Colonic mucosa (tissue), 4 donors: ENCODE results near the gene SPIRE1. TPM values are rescaled to one million over a fixed set of nuclear protein-coding genes. Genes with fewer than 3 reads are reported as not detected.

ENCODE experiments used
- DNase-seq: peaks from one replicate; pipeline ENCODE4 v3.0.0-alpha.2; 2020
- H3K27ac ChIP-seq: fragments of 200-600 bp; one replicate; pipeline ENCODE4 v1.8.0; 2021
- H3K27me3 ChIP-seq: fragments of 200-600 bp; one replicate; pipeline ENCODE4 v1.8.0; 2021
- H3K36me3 ChIP-seq: fragments of 200-600 bp; one replicate; pipeline ENCODE4 v1.8.0; 2021
- H3K4me1 ChIP-seq: fragments of 200-600 bp; one replicate; pipeline ENCODE4 v1.8.0; 2021; ENCODE audit warnings: mild to moderate bottlenecking
- H3K4me3 ChIP-seq: fragments of 200-600 bp; one replicate; pipeline ENCODE4 v1.8.0; 2021
- H3K9ac ChIP-seq, 2 donors: one replicate each; pipeline ENCODE4 v1.7.0; 2013; ENCODE audit warnings: control low read depth in 2 of 2, low read depth in 2 of 2, low read length in 2 of 2
- H3K9me3 ChIP-seq: fragments of 200-600 bp; one replicate; pipeline ENCODE4 v1.8.0; 2021
- CTCF ChIP-seq: fragments of 200-600 bp; IDR thresholded peaks from one replicate; pipeline ENCODE4 v1.8.0; 2022; ENCODE audit warnings: antibody characterized with exemption, mild to moderate bottlenecking
- intact Hi-C: fragments of 100-400 bp; cut with DNase I; formaldehyde crosslinking; loops from one replicate; pipeline ENCODE4 v1.14.1; 2022
- total RNA-seq, 2 donors: library from RNA; stranded (reverse); fragmentation: NEBNext Ultra II Directional in 1 of 2; extraction: Animal tissue kit (Norgen Biotek cat#: 25700) in 1 of 2; gene quantifications; one replicate each; pipeline ENCODE4 v1.2.1, GENCODE V29; 2021
- donor health status: healthy.
- donor health status: DM: no; HTN: no; CAD: no.
- donor health status: DM: no; HTN: no; CAD: no.

SPIRE1 gene
- total RNA-seq, 2 donors from 2014 or later = 2.7 to 9.0 TPM

GRCh38 chr18:12585218-12585617 is 72.7 kb downstream of the SPIRE1 start:
- no peak for TF ChIP-seq CTCF
- H3K27ac ChIP-seq = no peak overlapping the region
- no peak overlapping the region for H3K9ac ChIP-seq
- intact Hi-C loops = no loop called here
- H3K4me3 ChIP-seq = no peak overlapping the region
- no peaks in the 10 kb centered on the region for H3K9me3 ChIP-seq
- DNase-seq = no peak
- no peaks in the 10 kb centered on the region for H3K4me1 ChIP-seq
- H3K36me3 ChIP-seq = no peaks in the 10 kb centered on the region
- no peaks in the 10 kb centered on the region for H3K27me3 ChIP-seq

- DNase-seq = no peak
- TF ChIP-seq CTCF = no peak
- Histone ChIP-seq H3K27ac (no peak overlapping the region), H3K4me3 (no peak overlapping the region), H3K36me3 (no peaks in the 10 kb centered on the region), H3K9ac (no peak overlapping the region), H3K27me3 (no peaks in the 10 kb centered on the region), H3K4me1 (no peaks in the 10 kb centered on the region), H3K9me3 (no peaks in the 10 kb centered on the region)
- intact Hi-C loops = no loop called here
These were observed 77.1 kb downstream of the SPIRE1 start for GRCh38 chr18:12580630-12581342.

- DNase-seq = no peak
- H3K4me3 ChIP-seq = no peak overlapping the region
- intact Hi-C loops = no loop called here
- H3K9me3 ChIP-seq = no peaks in the 10 kb centered on the region
- H3K27ac ChIP-seq = no peak overlapping the region
- no peaks in the 10 kb centered on the region for H3K27me3 ChIP-seq
- no peaks in the 10 kb centered on the region for H3K36me3 ChIP-seq
- TF ChIP-seq CTCF = no peak
- H3K9ac ChIP-seq = no peak overlapping the region
- H3K4me1 ChIP-seq = no peaks in the 10 kb centered on the region
These were observed 78.1 kb downstream of the SPIRE1 start for GRCh38 chr18:12579775-12580174.

GRCh38 chr18:12577848-12578247 is 80.1 kb downstream of the SPIRE1 start:
- no peak for DNase-seq
- H3K36me3 ChIP-seq = no peaks in the 10 kb centered on the region
- no peak overlapping the region for H3K4me3 ChIP-seq
- no peak overlapping the region for H3K9ac ChIP-seq
- no peaks in the 10 kb centered on the region for H3K4me1 ChIP-seq
- H3K27ac ChIP-seq = no peak overlapping the region
- TF ChIP-seq CTCF = no peak
- intact Hi-C loops = no loop called here
- no peaks in the 10 kb centered on the region for H3K27me3 ChIP-seq
- no peaks in the 10 kb centered on the region for H3K9me3 ChIP-seq

- Histone ChIP-seq H3K4me1 (no peaks in the 10 kb centered on the region), H3K36me3 (no peaks in the 10 kb centered on the region), H3K9ac (no peak overlapping the region), H3K9me3 (no peaks in the 10 kb centered on the region), H3K4me3 (no peak overlapping the region), H3K27ac (no peak overlapping the region), H3K27me3 (no peaks in the 10 kb centered on the region)
- no peak for TF ChIP-seq CTCF
- intact Hi-C loops = no loop called here
- no peak for DNase-seq
These were observed 83.3 kb downstream of the SPIRE1 start for GRCh38 chr18:12574494-12575185.
